IPS-18a (cell line): Measurements from ENCODE around the gene RCL1.

ENCODE experiments used
- H3K27ac ChIP-seq: one replicate; pipeline ENCODE4 v1.5.1; 2013; ENCODE audit warnings: low read length
- H3K27me3 ChIP-seq: one replicate; pipeline ENCODE4 v1.6.1; 2013; ENCODE audit warnings: mild to moderate bottlenecking, low read length; ENCODE audit not compliant: control insufficient read depth, insufficient read depth
- H3K36me3 ChIP-seq: one replicate; pipeline ENCODE4 v1.6.1; 2013; ENCODE audit warnings: low read depth, low read length; ENCODE audit not compliant: control insufficient read depth
- H3K4me1 ChIP-seq: one replicate; pipeline ENCODE4 v1.6.1; 2013; ENCODE audit warnings: low read depth, low read length; ENCODE audit not compliant: control insufficient read depth
- H3K4me3 ChIP-seq: one replicate; pipeline ENCODE4 v1.5.1; 2013; ENCODE audit warnings: low read length
- H3K9ac ChIP-seq: one replicate; pipeline ENCODE4 v1.6.1; 2013; ENCODE audit warnings: mild to moderate bottlenecking, low read length, moderate library complexity
- H3K9me3 ChIP-seq: one replicate; pipeline ENCODE4 v1.6.1; 2013; ENCODE audit warnings: low read depth, low read length; ENCODE audit not compliant: control insufficient read depth

Gene RCL1

DNA sequence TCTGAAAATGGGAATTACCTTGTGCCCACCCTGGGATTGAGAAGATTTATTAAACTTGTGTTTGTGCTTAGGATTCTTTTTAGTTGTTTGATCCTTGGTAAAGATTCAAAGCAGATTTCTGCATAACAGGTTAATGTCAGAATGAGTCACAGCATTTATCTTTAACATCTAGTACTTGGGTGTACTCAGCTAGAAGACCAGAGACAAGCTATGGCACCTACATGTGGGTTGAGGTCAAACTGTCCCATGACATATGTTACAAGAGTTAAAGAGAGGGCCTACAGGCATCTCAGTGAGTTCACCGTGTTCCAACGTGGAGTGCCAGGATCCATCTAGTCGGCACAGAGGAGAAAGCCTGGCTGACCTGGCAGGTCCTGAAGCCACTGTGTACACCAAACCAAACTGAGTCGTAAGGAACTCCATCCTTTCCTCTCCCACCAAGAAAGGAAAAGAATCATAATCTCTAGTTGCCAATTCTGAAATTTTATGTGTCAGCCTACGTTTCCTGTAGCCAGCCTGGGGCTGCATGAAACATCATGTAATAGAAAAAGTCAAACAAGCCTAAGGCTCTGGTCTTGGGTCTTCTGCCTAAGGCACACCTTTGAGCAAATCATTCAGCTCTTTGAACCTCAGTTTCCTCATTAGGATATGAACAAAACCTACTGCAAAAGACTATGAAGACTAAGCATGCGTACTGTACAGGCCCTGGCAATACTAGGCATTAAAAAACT, 73.7 kb downstream of the RCL1 start:
- Histone ChIP-seq H3K9ac (no peak overlapping the region), H3K27me3 (no peaks in the 10 kb centered on the region), H3K27ac (no peak overlapping the region), H3K4me1 (no peaks in the 10 kb centered on the region), H3K9me3 (no peaks in the 10 kb centered on the region), H3K36me3 (no peaks in the 10 kb centered on the region), H3K4me3 (no peak overlapping the region)

DNA sequence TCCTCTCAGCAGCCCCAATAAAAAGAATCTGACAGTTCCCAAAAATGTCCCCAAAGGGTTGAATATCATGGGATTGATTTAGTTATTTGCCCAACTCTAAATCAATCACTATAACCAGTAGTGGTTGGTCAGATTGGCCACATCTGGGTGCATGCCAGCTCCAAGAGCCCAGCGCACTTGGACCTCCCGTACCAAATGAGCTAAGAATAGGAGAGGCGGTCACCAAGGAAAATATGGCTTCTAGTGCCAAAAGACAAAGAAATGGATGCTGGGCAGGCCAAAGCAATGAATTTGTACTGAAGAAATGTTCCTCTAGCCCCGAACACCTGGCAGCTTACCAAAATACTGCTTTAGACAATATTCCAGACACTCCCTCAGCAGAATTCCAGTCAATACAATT, 80.3 kb downstream of the RCL1 start:
- Histone ChIP-seq H3K9ac (no peak overlapping the region), H3K36me3 (no peaks in the 10 kb centered on the region), H3K27me3 (no peaks in the 10 kb centered on the region), H3K27ac (no peak overlapping the region), H3K4me3 (no peak overlapping the region), H3K9me3 (no peaks in the 10 kb centered on the region), H3K4me1 (no peaks in the 10 kb centered on the region)

DNA sequence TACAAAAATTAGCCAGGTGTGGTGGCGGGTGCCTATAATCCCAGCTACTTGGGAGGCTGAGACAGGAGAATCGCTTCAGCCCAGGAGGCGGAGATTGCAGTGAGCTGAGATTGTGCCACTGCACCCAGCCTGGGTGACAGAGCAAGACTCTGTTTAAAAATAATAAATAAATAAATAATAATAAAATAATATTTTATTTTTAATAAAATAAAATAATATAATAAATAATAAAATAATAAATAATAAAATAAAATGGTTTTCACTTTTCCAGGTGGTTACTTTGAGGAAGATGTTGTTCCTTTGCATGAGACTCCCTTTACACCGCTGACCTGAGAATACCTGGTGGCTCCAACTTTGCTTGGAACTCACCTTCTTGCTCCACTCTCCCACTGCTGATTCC, 82.8 kb downstream of the RCL1 start:
- Histone ChIP-seq H3K36me3 (no peaks in the 10 kb centered on the region), H3K4me3 (no peak overlapping the region), H3K9me3 (no peaks in the 10 kb centered on the region), H3K9ac (no peak overlapping the region), H3K27me3 (no peaks in the 10 kb centered on the region), H3K27ac (no peak overlapping the region), H3K4me1 (no peaks in the 10 kb centered on the region)

DNA sequence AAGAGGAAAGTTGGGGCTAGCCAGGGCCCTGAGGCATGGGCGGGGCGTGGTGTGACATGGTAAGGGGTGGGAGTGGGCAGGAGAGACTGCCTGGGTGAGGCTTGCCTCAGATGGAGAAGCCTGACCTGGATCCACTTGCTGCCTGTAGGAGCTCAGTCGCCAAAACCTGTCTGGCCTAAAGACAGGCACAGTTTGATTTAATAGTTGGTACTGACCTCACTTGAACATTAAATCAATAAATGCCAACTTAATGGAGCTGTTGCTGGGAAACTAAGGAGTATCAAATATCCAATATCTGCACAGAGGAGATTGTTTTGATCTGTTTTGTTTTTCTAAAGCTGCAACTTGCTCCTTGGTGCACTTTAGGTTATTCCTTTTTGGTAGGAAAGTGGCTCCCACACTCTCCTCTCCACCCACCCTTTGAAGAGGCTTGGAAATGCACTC, 86.4 kb downstream of the RCL1 start:
- Histone ChIP-seq H3K4me3 (no peak overlapping the region), H3K27ac (no peak overlapping the region)

DNA sequence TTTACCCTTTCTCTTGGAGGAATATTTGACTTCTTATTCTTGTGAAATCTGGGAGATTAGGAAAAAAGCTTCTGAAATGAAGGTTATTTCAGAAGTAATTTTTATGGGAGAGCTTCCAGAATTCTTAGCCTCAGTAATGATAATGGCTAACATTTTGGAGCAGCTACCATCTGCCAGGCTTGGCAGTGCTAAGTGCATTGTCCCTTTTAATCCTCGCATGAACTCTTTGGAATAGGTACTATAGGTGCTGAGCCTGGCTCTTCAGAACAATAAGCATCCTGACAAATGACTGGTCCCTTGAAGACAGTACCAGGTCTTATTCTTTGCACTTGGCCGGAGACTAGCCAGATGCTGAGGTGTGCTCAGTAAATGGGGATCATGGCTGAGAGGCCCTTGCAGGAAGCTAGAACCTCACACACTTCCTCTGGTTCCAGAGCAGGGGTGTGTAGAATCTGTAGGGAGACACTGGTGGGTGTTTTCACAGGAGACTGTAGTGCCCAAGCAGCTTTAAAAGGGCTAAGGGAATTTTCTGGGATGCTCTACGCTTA, 90.7 kb downstream of the RCL1 start:
- no peaks in the 10 kb centered on the region for H3K36me3 ChIP-seq
- no peaks in the 10 kb centered on the region for H3K9me3 ChIP-seq

More for the DNA sequence above, 86.4 kb downstream of the RCL1 start:
- H3K36me3 ChIP-seq, result no peaks in the 10 kb centered on the region
- H3K27me3 ChIP-seq, result no peaks in the 10 kb centered on the region
- H3K4me1 ChIP-seq, result no peaks in the 10 kb centered on the region
- H3K9me3 ChIP-seq, result no peaks in the 10 kb centered on the region
- H3K9ac ChIP-seq, result no peak overlapping the region

DNA sequence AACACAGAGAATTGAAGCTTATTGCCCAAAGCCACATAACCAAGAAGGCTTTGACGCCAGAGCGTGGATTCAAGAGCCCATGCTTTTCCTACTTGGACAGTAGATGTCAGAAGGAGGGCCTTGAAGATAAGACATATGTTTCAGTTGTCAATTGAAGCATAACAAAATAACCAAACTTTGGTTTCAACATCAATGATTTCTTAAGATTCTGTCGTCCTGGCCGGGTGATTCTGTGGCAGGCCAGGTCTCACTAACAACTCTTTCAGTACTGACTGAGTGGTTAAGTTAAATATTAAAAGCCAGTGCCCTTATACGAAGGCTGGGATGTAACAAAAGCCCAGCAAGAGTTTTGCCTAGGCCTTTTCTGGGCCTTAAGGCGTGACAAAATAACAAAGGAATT, 94.0 kb downstream of the RCL1 start:
- no peak overlapping the region for H3K27ac ChIP-seq
- H3K4me3 ChIP-seq, result no peak overlapping the region
- peaks cover 9% of the 10 kb centered on the region for H3K4me1 ChIP-seq
- H3K27me3 ChIP-seq, result no peaks in the 10 kb centered on the region
- no peaks in the 10 kb centered on the region for H3K9me3 ChIP-seq
- H3K9ac ChIP-seq, result no peak overlapping the region
- H3K36me3 ChIP-seq, result no peaks in the 10 kb centered on the region

More for the DNA sequence above, 90.7 kb downstream of the RCL1 start:
- Histone ChIP-seq H3K4me1 (peaks cover 9% of the 10 kb centered on the region), H3K27me3 (no peaks in the 10 kb centered on the region), H3K27ac (no peak overlapping the region), H3K9ac (no peak overlapping the region), H3K4me3 (no peak overlapping the region)

DNA sequence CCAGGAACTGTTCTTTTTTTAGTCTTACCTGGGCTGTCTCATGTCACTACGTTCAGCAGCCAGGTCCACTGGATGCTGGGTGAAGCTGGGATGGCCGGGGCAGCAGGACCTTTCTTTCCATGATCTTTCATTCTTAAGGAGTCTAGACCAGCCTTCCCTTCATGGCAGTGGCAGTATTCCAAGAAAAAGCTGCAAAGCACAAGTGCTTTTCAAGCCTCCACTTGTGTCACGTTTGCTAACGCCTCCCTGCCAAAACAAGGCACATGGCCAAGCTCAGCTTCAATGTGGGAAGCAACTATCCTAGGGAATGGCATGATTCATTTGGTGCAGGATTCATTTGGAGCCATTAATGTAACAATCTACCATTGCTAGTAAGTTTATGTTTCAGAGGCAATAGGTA, 94.8 kb downstream of the RCL1 start:
- Histone ChIP-seq H3K9ac (no peak overlapping the region), H3K4me1 (peaks cover 9% of the 10 kb centered on the region), H3K36me3 (no peaks in the 10 kb centered on the region), H3K27me3 (no peaks in the 10 kb centered on the region), H3K27ac (no peak overlapping the region), H3K4me3 (no peak overlapping the region), H3K9me3 (no peaks in the 10 kb centered on the region)

DNA sequence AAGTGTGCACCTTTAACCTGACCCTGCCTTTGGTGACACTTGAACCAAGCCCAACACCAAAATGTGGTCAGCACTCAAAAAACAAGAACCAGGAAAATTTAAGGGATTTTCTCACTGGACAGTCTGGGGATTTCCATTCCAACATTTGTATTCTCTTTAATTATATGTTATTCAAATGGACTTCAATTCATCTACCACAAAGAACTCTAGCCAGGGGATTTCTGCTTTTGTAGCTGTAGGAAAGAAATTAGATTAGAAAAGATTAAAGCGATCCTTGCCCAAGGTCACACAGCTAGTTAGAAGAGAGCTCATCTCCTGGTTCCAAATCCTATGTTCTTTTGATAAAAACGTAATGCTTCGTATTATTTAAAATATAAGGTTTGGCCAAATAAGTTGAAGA, 97.5 kb downstream of the RCL1 start:
- Histone ChIP-seq H3K4me1 (peaks cover 9% of the 10 kb centered on the region), H3K27ac (no peak overlapping the region), H3K27me3 (no peaks in the 10 kb centered on the region), H3K36me3 (no peaks in the 10 kb centered on the region), H3K9ac (no peak overlapping the region), H3K4me3 (no peak overlapping the region), H3K9me3 (no peaks in the 10 kb centered on the region)

DNA sequence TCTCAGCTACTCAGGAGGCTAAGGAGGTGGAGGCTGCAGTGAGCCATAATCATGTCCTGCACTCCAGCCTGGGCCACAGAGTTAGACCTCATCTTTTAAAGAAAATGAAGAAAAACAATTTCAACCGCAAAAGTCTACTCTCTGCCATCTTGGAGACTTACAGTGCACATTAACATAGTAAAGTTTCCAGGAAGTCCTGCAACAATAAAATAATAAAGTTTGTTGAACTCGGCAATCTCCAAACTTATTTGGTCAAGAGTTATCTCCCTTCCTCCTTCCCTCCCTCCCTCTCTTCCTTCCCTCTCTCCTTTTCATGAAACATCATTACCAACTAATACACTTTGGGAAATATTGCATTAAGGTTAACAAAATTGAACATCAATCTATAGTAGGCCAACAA, 98.2 kb downstream of the RCL1 start:
- Histone ChIP-seq H3K9ac (no peak overlapping the region), H3K9me3 (no peaks in the 10 kb centered on the region), H3K36me3 (no peaks in the 10 kb centered on the region), H3K27ac (no peak overlapping the region), H3K4me3 (no peak overlapping the region), H3K4me1 (peaks cover 9% of the 10 kb centered on the region), H3K27me3 (no peaks in the 10 kb centered on the region)

DNA sequence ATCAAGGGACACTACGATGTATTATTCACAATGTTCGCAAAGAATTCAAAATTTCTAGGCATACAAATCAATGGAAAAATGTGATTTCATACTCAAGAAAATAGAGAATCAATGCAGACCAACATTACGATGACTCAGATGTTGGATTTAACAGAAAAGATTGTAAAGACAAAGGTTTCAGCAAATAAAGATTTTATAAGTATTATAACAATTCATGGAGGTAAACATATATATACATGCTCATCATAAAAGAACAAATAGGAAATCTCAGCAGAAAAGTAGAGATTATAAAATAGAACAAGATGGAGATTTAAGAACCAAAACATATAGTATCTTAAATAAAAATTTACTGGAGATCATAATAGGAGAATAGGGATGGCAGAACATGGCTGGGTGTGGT, 98.9 kb downstream of the RCL1 start:
- no peak overlapping the region for H3K4me3 ChIP-seq
- no peaks in the 10 kb centered on the region for H3K36me3 ChIP-seq
- H3K4me1 ChIP-seq, result peaks cover 7% of the 10 kb centered on the region
- H3K27ac ChIP-seq, result no peak overlapping the region
- no peak overlapping the region for H3K9ac ChIP-seq
- H3K27me3 ChIP-seq, result no peaks in the 10 kb centered on the region
- H3K9me3 ChIP-seq, result no peaks in the 10 kb centered on the region

DNA sequence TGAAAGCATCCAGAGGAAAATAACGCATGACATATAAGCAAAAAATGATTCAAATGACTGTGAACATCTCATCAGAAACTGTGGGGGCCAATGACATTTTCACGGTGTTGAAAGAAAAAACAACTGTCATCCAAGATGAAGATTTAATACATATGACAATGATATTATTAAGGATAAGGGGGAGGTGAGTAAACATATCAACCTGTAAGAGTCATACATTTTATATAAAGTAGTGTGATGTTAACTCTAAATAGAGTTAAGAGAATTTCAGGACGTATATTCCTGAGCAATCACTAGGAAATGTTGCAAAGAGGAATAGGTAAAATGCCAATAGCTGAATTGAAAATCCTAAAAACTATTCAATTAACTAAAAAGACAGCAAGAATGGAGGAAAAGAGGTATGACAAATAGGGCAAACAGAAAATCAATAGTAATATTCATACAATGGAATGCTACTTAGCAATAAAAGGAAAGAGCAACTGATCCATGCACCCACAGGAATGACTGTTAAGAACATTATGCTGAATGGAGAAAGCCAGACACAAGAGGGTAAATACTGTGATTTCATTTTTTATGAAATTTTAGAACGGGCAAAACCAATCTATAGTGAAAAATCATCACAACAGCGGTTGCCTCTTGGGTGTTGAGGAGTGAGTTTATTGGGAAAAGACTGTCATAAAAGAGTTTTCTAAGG, 99.9 kb downstream of the RCL1 start:
- no peaks in the 10 kb centered on the region for H3K36me3 ChIP-seq
- H3K4me1 ChIP-seq, result no peaks in the 10 kb centered on the region
- no peak overlapping the region for H3K4me3 ChIP-seq
- H3K9ac ChIP-seq, result no peak overlapping the region
- H3K9me3 ChIP-seq, result no peaks in the 10 kb centered on the region
- no peak overlapping the region for H3K27ac ChIP-seq
- H3K27me3 ChIP-seq, result no peaks in the 10 kb centered on the region

DNA sequence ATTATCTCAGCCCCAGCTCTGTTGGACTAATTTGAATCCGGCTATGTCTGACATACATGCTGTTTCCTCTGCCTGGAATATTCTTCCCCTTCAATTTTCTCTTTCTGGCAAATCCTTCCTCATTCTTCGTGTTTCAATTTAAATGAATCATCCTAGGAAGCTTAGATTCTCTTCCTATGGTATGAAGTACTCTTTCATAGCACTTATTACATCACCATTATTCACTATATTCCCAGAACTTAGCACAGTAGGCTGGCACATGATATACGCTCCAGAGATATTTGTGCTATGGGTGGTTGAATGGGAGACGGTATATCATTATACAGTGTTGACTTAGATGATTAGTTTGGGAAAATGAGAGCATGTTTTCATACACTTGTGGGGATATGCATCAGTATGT, 101.3 kb downstream of the RCL1 start:
- Histone ChIP-seq H3K9me3 (no peaks in the 10 kb centered on the region), H3K36me3 (no peaks in the 10 kb centered on the region), H3K27ac (no peak overlapping the region), H3K4me3 (no peak overlapping the region), H3K27me3 (no peaks in the 10 kb centered on the region), H3K9ac (no peak overlapping the region), H3K4me1 (no peaks in the 10 kb centered on the region)
